PC-3 (cell line): Measurements from ENCODE around the gene NEGR1. TPM values are rescaled to one million over a fixed set of nuclear protein-coding genes. Genes with fewer than 3 reads are reported as not detected.

Experiments
- ATAC-seq: fragments of 200-7000 bp; cut with Tn5 transposase; 2 replicates; pipeline ENCODE4 v1.9.1; 2020; ENCODE audit warnings: mild to moderate bottlenecking, moderate library complexity
- BruUV-seq: library from RNA; stranded (reverse); fragments of 400-500 nt; replicated peaks from 2 replicates; lab custom pipeline; 2021; lab: Mats Ljungman, UMichigan
- CTCF ChIA-PET: fragments of 300-600 bp; sonication (Branson Sonifier 250); formaldehyde crosslinking; loops from one replicate; lab custom pipeline; 2022; ENCODE audit warnings: antibody characterized with exemption; lab: Charles Lee
- POLR2A ChIA-PET: fragments of 300-600 bp; sonication (Branson Sonifier 250); formaldehyde crosslinking; loops from one replicate; lab custom pipeline; 2022; ENCODE audit warnings: antibody characterized with exemption; ENCODE audit not compliant: unreplicated experiment; lab: Charles Lee
- DNase-seq: peaks from one replicate; pipeline ENCODE4 v3.0.0-alpha.2; 2015
- H2AFZ ChIP-seq: fragments of 300-600 bp; sonication (generic); 2 replicates; pipeline ENCODE4 v1.6.0; 2016; ENCODE audit warnings: antibody characterized with exemption, low read length
- H3F3A ChIP-seq: fragments of 300-600 bp; sonication (generic); one replicate; pipeline ENCODE4 v1.6.0; 2017; ENCODE audit warnings: antibody characterized with exemption, low read length, control low read depth, mild to moderate bottlenecking; ENCODE audit not compliant: unreplicated experiment
- H3K27ac ChIP-seq: fragments of 300-600 bp; sonication (generic); 2 replicates; pipeline ENCODE4 v1.5.1; 2016; ENCODE audit warnings: mild to moderate bottlenecking, low read length
- H3K27me3 ChIP-seq: fragments of 300-600 bp; sonication (generic); 2 replicates; pipeline ENCODE4 v1.6.1; 2016; ENCODE audit warnings: low read length, mixed read lengths
- H3K36me3 ChIP-seq: fragments of 300-600 bp; sonication (generic); 2 replicates; pipeline ENCODE4 v1.6.1; 2016; ENCODE audit warnings: low read depth, mixed run types, low read length, mixed read lengths
- H3K4me1 ChIP-seq: fragments of 300-600 bp; sonication (generic); 2 replicates; pipeline ENCODE4 v1.5.1; 2016; ENCODE audit warnings: low read length; ENCODE audit not compliant: insufficient read depth
- H3K4me2 ChIP-seq: fragments of 300-600 bp; sonication (generic); 2 replicates; pipeline ENCODE4 v1.6.0; 2016; ENCODE audit warnings: low read length
- H3K4me3 ChIP-seq: fragments of 300-600 bp; sonication (generic); 2 replicates; pipeline ENCODE4 v1.5.1; 2016; ENCODE audit warnings: mild to moderate bottlenecking, low read length, mixed read lengths
- H3K79me2 ChIP-seq: fragments of 300-600 bp; sonication (generic); 2 replicates; pipeline ENCODE4 v1.6.1; 2017; ENCODE audit warnings: low read length, mixed read lengths
- H3K9ac ChIP-seq: fragments of 300-600 bp; sonication (generic); 2 replicates; pipeline ENCODE4 v1.6.0; 2016; ENCODE audit warnings: mild to moderate bottlenecking, low read length
- H3K9me2 ChIP-seq: fragments of 300-600 bp; sonication (generic); replicated peaks from 2 replicates; pipeline ENCODE4 v1.6.1; 2016; ENCODE audit warnings: mixed run types, low read length, mixed read lengths
- H3K9me3 ChIP-seq: fragments of 300-600 bp; sonication (generic); 2 replicates; pipeline ENCODE4 v1.6.1; 2016; ENCODE audit warnings: low read length, mixed read lengths
- H4K20me1 ChIP-seq: fragments of 300-600 bp; sonication (generic); 2 replicates; pipeline ENCODE4 v1.6.1; 2016; ENCODE audit warnings: low read length, mixed read lengths
- CTCF ChIP-seq: fragments of 300-600 bp; sonication (generic); conservative IDR thresholded peaks from 2 replicates; pipeline ENCODE4 v1.5.1; 2017; ENCODE audit warnings: antibody characterized with exemption, low read depth, mild to moderate bottlenecking, low read length
- EZH2 ChIP-seq: fragments of 300-600 bp; sonication (generic); IDR thresholded peaks from one replicate; pipeline ENCODE4 v1.6.1; 2017; ENCODE audit warnings: antibody characterized with exemption, mild to moderate bottlenecking, low read length; ENCODE audit not compliant: unreplicated experiment
- EZH2phosphoT487 ChIP-seq: fragments of 300-600 bp; sonication (generic); IDR thresholded peaks from 2 replicates; pipeline ENCODE4 v1.6.1; 2018; ENCODE audit warnings: mild to moderate bottlenecking, antibody characterized with exemption, low read length, borderline replicate concordance
- intact Hi-C: fragments of 100-400 bp; cut with micrococcal nuclease; formaldehyde crosslinking; loops from 2 replicates; pipeline ENCODE4 v1.9.0; 2023
- total RNA-seq: library from RNA; depleted of rRNA; stranded (reverse); fragments of >200 nt; gene quantifications from 2 replicates; pipeline ENCODE4 v1.2.3, GENCODE V29; 2014

Gene NEGR1
- total RNA-seq, 1 experiment from 2014 or later, result 3.4 TPM

GRCh38 chr1:71698186-71698585 lies 584.2 kb downstream of the NEGR1 start:
- Histone ChIP-seq H2AFZ (no peak overlapping the region), H3K4me3 (no peak overlapping the region), H3K27me3 (no peaks in the 10 kb centered on the region), H3K27ac (no peak overlapping the region), H3K4me1 (no peaks in the 10 kb centered on the region), H3K4me2 (no peak overlapping the region), H3K9me3 (0 out of 2 replicates have a peak, but pooled peaks cover 6% of the 10 kb centered on the region), H3K9ac (no peak overlapping the region), H3K36me3 (no peaks in the 10 kb centered on the region), H3K79me2 (no peaks in the 10 kb centered on the region), H4K20me1 (no peaks in the 10 kb centered on the region), H3F3A (no peaks in the 10 kb centered on the region), H3K9me2 (no peaks in the 10 kb centered on the region)
- intact Hi-C loops, result no loop called here
- ATAC-seq (no peak), DNase-seq (no peak)
- CTCF ChIA-PET, result no interaction called here
- BruUV-seq, result no TSS peak
- TF ChIP-seq CTCF (no peak), EZH2 (no peak), EZH2phosphoT487 (no peak)
- POLR2A ChIA-PET, result no interaction called here

- intact Hi-C loops, result no loop called here
- no peaks in the 10 kb centered on the region for H3K9me3 ChIP-seq
- BruUV-seq, result no TSS peak
- H4K20me1 ChIP-seq, result no peaks in the 10 kb centered on the region
- H3K4me3 ChIP-seq, result no peak overlapping the region
- no peak overlapping the region for H2AFZ ChIP-seq
- no peaks in the 10 kb centered on the region for H3K79me2 ChIP-seq
- TF ChIP-seq CTCF, result no peak
- no peak for TF ChIP-seq EZH2phosphoT487
- no peak for TF ChIP-seq EZH2
- H3K27ac ChIP-seq, result no peak overlapping the region
- POLR2A ChIA-PET, result no interaction called here
- H3K4me1 ChIP-seq, result no peaks in the 10 kb centered on the region
- no peaks in the 10 kb centered on the region for H3F3A ChIP-seq
- ATAC-seq, result peak; percentile 70
- no peak overlapping the region for H3K4me2 ChIP-seq
- H3K9ac ChIP-seq, result no peak overlapping the region
- no peaks in the 10 kb centered on the region for H3K9me2 ChIP-seq
- H3K36me3 ChIP-seq, result no peaks in the 10 kb centered on the region
- peak; percentile 14 for DNase-seq
- no peaks in the 10 kb centered on the region for H3K27me3 ChIP-seq
- CTCF ChIA-PET, result no interaction called here
These were observed 586.5 kb downstream of the NEGR1 start for GRCh38 chr1:71695821-71696220.

GRCh38 chr1:71695084-71695483 lies 587.3 kb downstream of the NEGR1 start:
- Histone ChIP-seq H4K20me1 (no peaks in the 10 kb centered on the region), H2AFZ (no peak overlapping the region), H3K4me2 (no peak overlapping the region), H3K9me2 (no peaks in the 10 kb centered on the region), H3K36me3 (no peaks in the 10 kb centered on the region), H3F3A (no peaks in the 10 kb centered on the region), H3K9ac (no peak overlapping the region), H3K4me3 (no peak overlapping the region), H3K79me2 (no peaks in the 10 kb centered on the region), H3K27ac (no peak overlapping the region), H3K4me1 (no peaks in the 10 kb centered on the region), H3K9me3 (no peaks in the 10 kb centered on the region), H3K27me3 (no peaks in the 10 kb centered on the region)
- no peak for DNase-seq
- POLR2A ChIA-PET, result no interaction called here
- ATAC-seq, result no peak
- intact Hi-C loops, result no loop called here
- TF ChIP-seq EZH2phosphoT487, result no peak
- TF ChIP-seq CTCF, result no peak
- TF ChIP-seq EZH2, result no peak
- CTCF ChIA-PET, result no interaction called here
- BruUV-seq, result no TSS peak
